IPS-NIHi7 (cell line): ENCODE results near the gene RBM47.

Experiments
- DNase-seq: peaks from one replicate; pipeline ENCODE4 v3.0.0; 2012; ENCODE audit warnings: mixed read lengths; ENCODE audit errors: extremely low spot score

RBM47 gene

DNA sequence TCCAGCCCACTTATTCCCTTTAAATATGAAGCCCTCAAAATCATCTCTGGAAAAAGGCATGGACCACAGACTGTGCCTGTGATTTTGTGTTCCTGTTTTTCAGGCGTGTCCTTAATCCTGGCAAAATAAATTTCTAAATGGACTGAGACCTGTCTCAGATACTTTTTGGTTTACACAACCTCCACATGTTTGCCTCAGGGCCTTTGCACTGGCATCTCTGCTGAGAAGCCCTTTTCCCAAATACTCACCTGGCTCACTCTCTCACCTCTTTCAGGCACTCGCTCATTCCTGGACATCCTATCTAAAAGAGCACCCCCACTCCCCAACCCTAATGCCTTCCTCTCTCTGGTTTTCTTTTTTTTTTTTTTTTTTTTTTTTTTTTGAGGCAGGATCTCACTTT, 254.0 kb downstream of the RBM47 start:
- DNase-seq: no peak

DNA sequence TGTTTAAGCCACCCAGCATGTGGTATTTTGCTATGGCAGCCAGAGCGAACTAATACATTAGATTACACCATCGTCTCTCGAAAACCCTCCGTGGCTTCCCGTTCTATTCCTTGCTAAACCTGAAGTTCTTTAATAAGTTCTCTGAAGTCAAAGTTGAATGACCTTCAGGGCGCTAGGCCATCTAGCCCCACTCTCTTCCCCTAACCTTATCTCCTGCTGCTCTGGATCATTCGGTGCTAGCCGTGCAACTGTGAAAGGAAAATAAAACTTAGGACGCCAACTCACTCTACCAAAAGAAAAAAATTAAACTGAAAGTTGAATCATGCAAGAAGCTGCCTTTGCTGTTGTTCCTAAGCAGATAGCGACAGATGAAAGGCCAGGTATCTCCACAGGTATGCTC, 254.6 kb downstream of the RBM47 start:
- DNase-seq: no peak

DNA sequence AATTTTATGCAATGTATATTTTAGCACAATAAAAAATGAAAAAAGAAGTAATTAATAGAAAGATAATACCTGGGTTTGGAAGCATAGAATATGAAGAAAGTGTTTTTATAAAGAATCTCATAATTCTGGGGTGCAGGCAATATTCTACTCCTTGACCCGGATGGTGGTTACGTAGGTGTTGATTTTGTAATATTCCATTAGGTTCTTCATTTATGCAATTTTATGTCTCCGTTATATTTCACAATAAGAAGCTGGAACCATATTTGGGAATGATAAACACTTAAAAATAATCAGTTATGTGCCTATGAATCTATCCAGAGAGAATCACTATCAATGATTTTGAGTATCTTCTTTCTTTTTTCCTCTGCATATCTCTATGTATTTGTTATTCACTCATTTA, 256.0 kb downstream of the RBM47 start:
- no peak for DNase-seq
